CD4-positive, alpha-beta memory T cell (primary cell): ENCODE results near the gene VWF. TPM values are rescaled to one million over a fixed set of nuclear protein-coding genes. Genes with fewer than 3 reads are reported as not detected.

Source experiments
- CTCF ChIA-PET: fragments of 350-600 bp; sonication (Branson Sonifier 250); formaldehyde crosslinking; loops from one replicate; lab custom pipeline; 2021; ENCODE audit warnings: inconsistent platforms; ENCODE audit not compliant: partially characterized antibody; lab: Charles Lee
- POLR2A ChIA-PET: fragments of 350-600 bp; sonication (Branson Sonifier 250); formaldehyde crosslinking; loops from one replicate; lab custom pipeline; 2021; ENCODE audit not compliant: partially characterized antibody; lab: Charles Lee
- DNase-seq, 5 donors: peaks; one replicate each; pipeline versions ENCODE4 v3.0.0 to v3.0.0-alpha.2; 2020 to 2022; ENCODE audit warnings: mixed read lengths in 1 of 5
- H3K27ac ChIP-seq: one replicate; pipeline ENCODE4 v1.7.0; 2013; ENCODE audit warnings: low read depth, low read length
- H3K27me3 ChIP-seq: 2 replicates; pipeline ENCODE4 v1.7.0; 2013; ENCODE audit warnings: mild to moderate bottlenecking, low read length, moderate library complexity; ENCODE audit not compliant: insufficient read depth
- H3K36me3 ChIP-seq: 2 replicates; pipeline ENCODE4 v1.7.0; 2013; ENCODE audit warnings: mild to moderate bottlenecking, low read length, moderate library complexity; ENCODE audit not compliant: insufficient read depth
- H3K4me1 ChIP-seq: 2 replicates; pipeline ENCODE4 v1.7.0; 2013; ENCODE audit warnings: mild to moderate bottlenecking, low read length, moderate library complexity; ENCODE audit not compliant: insufficient read depth
- H3K4me3 ChIP-seq, 2 donors: one replicate each; pipeline ENCODE4 v1.7.0; 2013; ENCODE audit warnings: low read length in 2 of 2, mild to moderate bottlenecking in 1 of 2
- H3K9me3 ChIP-seq, 2 donors: one replicate each; pipeline ENCODE4 v1.7.0; 2013; ENCODE audit warnings: low read length in 2 of 2, control low read depth in 1 of 2; ENCODE audit not compliant: control insufficient read depth in 1 of 2
- H3K27ac Mint-ChIP-seq, 7 donors: one replicate each; pipeline ENCODE4 v1.8.0; 2020 to 2021; ENCODE audit warnings: mixed read lengths in 7 of 7, mild to moderate bottlenecking in 6 of 7, inconsistent platforms in 3 of 7, moderate library complexity in 3 of 7
- H3K27me3 Mint-ChIP-seq, 2 donors: one replicate each; pipeline ENCODE4 v1.8.0; 2020 to 2021; ENCODE audit warnings: mixed read lengths in 2 of 2
- H3K36me3 Mint-ChIP-seq, 2 donors: one replicate each; pipeline ENCODE4 v1.8.0; 2020 to 2021; ENCODE audit warnings: mixed read lengths in 2 of 2, inconsistent platforms in 1 of 2, mild to moderate bottlenecking in 1 of 2
- H3K4me1 Mint-ChIP-seq, 4 donors: one replicate each; pipeline ENCODE4 v1.8.0; 2020 to 2021; ENCODE audit warnings: mixed read lengths in 4 of 4, mild to moderate bottlenecking in 1 of 4
- H3K4me3 Mint-ChIP-seq, 8 donors: one replicate each; pipeline ENCODE4 v1.8.0; 2020 to 2021; ENCODE audit warnings: mixed read lengths in 8 of 8, mild to moderate bottlenecking in 7 of 8, moderate library complexity in 6 of 8, inconsistent platforms in 3 of 8
- H3K9me3 Mint-ChIP-seq, 8 donors: one replicate each; pipeline ENCODE4 v1.8.0; 2020 to 2021; ENCODE audit warnings: mixed read lengths in 8 of 8, mild to moderate bottlenecking in 5 of 8, inconsistent platforms in 3 of 8, moderate library complexity in 1 of 8
- intact Hi-C: fragments of 100-400 bp; cut with micrococcal nuclease; formaldehyde crosslinking; loops from one replicate; pipeline ENCODE4 v1.15.1; 2023
- polyA plus RNA-seq, 2 donors: library from polyadenylated mRNA; unstranded; fragments of 300-500 nt; fragmentation: Illumina TruSeq; gene quantifications; one replicate each; pipeline ENCODE4 v1.2.3, GENCODE V29; 2021
- total RNA-seq, 2 experiments: library from RNA; stranded (reverse); gene quantifications; one replicate each; pipeline ENCODE4 v1.2.3, GENCODE V29; 2021

Gene VWF
- total and polyA plus RNA-seq, 4 experiments from 2014 or later: 0.03 to 0.17 (median 0.15) TPM; not detected in 1

DNA sequence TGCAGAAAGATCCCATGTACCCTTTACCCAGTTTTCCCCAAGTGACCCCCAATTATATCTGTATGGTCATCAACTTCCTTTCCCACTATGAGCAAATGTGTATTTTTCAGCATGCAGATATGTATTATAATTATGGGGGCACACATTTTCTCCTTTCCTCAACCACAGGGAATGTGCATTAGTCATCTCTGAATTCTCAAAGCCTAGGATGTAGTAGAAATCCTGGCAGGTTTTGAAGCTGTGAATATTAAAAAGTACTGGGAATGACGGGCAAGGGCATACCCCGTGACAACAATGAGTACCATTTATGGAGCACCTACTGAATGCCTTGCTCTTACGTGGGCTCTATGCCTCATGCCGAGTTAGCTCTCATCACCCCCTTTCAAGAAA is 71.5 kb downstream of the VWF start:
- Histone ChIP-seq H3K9me3 (no peaks in the 10 kb centered on the region), H3K4me1 (peaks cover 9% of the 10 kb centered on the region), H3K4me3 (no peak overlapping the region), H3K27ac (no peak overlapping the region), H3K27me3 (no peaks in the 10 kb centered on the region), H3K36me3 (no peaks in the 10 kb centered on the region)
- Mint-ChIP-seq H3K9me3 (no peaks in the 10 kb centered on the region), H3K36me3 (no peaks in the 10 kb centered on the region), H3K4me3 (no peak overlapping the region), H3K4me1 (peaks cover 0 to 3% (median 0%) of the 10 kb centered on the region in 4 donors), H3K27me3 (peaks cover 14 to 21% of the 10 kb centered on the region in 2 donors), H3K27ac (no peak overlapping the region)
- intact Hi-C loops: no loop called here
- POLR2A ChIA-PET: no interaction called here
- CTCF ChIA-PET: interaction anchor here (1.2 to 1.9 kb wide), 3 partner anchors 12 to 143 kb away, joined by 3 to 5 read pairs (median 3); no protein-coding TSS in a partner anchor
- DNase-seq: no peak

DNA sequence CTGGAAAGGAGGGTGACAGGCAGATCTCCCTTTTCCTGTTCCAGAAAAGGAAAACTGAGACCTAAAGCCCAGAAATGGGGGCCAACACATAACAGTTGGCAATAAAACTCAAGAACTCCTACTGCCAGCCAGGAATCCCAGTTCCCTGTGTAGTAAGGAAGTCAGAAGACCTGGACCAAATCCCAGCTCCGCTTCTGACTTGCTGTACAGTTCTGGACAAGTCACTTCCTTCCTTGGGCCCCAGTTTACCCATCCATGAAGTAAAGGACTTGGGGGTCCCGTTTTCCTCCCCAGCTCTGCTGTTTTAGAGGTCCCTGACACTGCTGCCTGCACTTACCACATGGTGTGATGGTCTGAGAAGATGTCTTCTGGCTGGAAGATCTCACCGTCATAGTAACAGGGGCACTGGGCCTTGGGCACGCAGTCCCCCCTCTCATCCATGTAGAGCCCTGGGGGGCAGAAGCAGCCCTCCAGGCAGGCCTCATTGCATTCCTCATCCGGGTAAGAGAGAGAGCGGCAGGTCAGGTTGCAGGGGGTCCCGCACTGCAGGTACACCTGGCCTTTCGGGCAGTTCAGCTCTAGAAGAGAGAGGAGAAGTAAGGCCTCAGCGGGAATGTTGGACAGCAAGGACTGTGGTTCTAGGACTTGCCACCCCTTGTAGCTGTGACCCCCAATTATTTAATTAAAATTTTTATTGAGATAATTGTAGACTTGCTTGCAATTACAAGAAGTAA is 72.1 kb downstream of the VWF start:
- CTCF ChIA-PET: interaction anchor here (1.3 kb wide), 1 partner anchor 15 kb away, joined by 3 read pairs; no protein-coding TSS in a partner anchor
- H3K27ac Mint-ChIP-seq: no peak overlapping the region
- H3K27ac ChIP-seq: no peak overlapping the region
- peaks cover 0 to 3% (median 0%) of the 10 kb centered on the region in 4 donors for H3K4me1 Mint-ChIP-seq
- H3K27me3 ChIP-seq: no peaks in the 10 kb centered on the region
- intact Hi-C loops: no loop called here
- H3K4me1 ChIP-seq: peaks cover 9% of the 10 kb centered on the region
- H3K36me3 Mint-ChIP-seq: no peaks in the 10 kb centered on the region
- DNase-seq: no peak
- H3K27me3 Mint-ChIP-seq: peaks cover 14 to 24% of the 10 kb centered on the region in 2 donors
- H3K9me3 Mint-ChIP-seq: no peaks in the 10 kb centered on the region
- no peak overlapping the region for H3K4me3 ChIP-seq
- POLR2A ChIA-PET: no interaction called here
- no peak overlapping the region for H3K4me3 Mint-ChIP-seq
- no peaks in the 10 kb centered on the region for H3K36me3 ChIP-seq
- H3K9me3 ChIP-seq: no peaks in the 10 kb centered on the region

DNA sequence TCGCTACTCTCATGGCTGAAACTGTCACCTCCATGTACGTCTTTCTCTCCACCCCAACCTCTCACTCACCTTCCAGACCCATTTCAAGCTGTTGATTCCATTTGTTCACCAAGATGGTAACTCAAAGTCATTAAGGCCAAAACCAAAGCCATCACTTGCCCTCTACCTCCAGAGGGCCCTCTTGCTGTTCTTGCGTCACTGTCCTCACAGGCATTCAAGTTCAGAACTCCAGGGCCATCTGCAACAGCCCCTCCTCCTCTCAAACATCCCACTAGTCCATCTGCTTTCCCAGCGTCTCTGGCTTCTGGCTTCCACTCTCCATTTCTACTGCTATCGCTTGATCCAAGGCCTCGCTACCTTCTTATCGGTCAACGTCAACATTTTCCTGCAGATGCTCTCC is 74.5 kb downstream of the VWF start:
- no peaks in the 10 kb centered on the region for H3K4me1 Mint-ChIP-seq
- no peak for DNase-seq
- no peaks in the 10 kb centered on the region for H3K27me3 ChIP-seq
- ChIA-PET CTCF (no interaction called here), POLR2A (no interaction called here)
- H3K27me3 Mint-ChIP-seq: peaks cover 8 to 22% of the 10 kb centered on the region in 2 donors
- no peak overlapping the region for H3K27ac Mint-ChIP-seq
- no peaks in the 10 kb centered on the region for H3K4me1 ChIP-seq
- H3K27ac ChIP-seq: no peak overlapping the region
- intact Hi-C loops: no loop called here
- no peaks in the 10 kb centered on the region for H3K9me3 ChIP-seq
- no peaks in the 10 kb centered on the region for H3K9me3 Mint-ChIP-seq
- no peak overlapping the region for H3K4me3 ChIP-seq
- no peaks in the 10 kb centered on the region for H3K36me3 Mint-ChIP-seq
- H3K36me3 ChIP-seq: no peaks in the 10 kb centered on the region
- no peak overlapping the region for H3K4me3 Mint-ChIP-seq

DNA sequence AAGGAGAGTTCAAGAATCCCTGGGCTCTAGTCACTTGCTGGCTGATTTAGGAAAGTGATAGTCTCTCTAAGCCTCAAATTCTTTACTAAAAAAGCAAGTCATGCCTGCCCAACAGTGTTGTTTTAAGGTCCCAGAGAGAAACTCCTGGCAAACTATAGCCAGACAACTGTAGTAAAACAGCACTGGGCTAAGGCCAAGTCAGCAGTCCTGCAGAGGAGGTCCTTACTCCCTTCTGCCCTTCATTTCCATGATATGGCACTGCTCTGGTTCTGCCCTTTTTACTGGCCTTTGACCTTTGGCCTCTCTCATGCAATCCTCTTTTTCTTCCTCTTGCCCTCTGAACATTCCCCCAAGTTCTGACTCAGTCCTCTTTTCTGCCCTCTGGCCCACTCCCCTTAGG is 74.9 kb downstream of the VWF start:
- no peaks in the 10 kb centered on the region for H3K9me3 Mint-ChIP-seq
- H3K4me3 ChIP-seq: no peak overlapping the region
- H3K4me1 ChIP-seq: no peaks in the 10 kb centered on the region
- POLR2A ChIA-PET: no interaction called here
- H3K4me1 Mint-ChIP-seq: no peaks in the 10 kb centered on the region
- DNase-seq: no peak
- no peaks in the 10 kb centered on the region for H3K27me3 ChIP-seq
- no peaks in the 10 kb centered on the region for H3K9me3 ChIP-seq
- no peaks in the 10 kb centered on the region for H3K36me3 ChIP-seq
- H3K27ac ChIP-seq: no peak overlapping the region
- H3K27me3 Mint-ChIP-seq: peaks cover 8 to 23% of the 10 kb centered on the region in 2 donors
- CTCF ChIA-PET: no interaction called here
- H3K27ac Mint-ChIP-seq: no peak overlapping the region
- intact Hi-C loops: no loop called here
- no peak overlapping the region for H3K4me3 Mint-ChIP-seq
- no peaks in the 10 kb centered on the region for H3K36me3 Mint-ChIP-seq

DNA sequence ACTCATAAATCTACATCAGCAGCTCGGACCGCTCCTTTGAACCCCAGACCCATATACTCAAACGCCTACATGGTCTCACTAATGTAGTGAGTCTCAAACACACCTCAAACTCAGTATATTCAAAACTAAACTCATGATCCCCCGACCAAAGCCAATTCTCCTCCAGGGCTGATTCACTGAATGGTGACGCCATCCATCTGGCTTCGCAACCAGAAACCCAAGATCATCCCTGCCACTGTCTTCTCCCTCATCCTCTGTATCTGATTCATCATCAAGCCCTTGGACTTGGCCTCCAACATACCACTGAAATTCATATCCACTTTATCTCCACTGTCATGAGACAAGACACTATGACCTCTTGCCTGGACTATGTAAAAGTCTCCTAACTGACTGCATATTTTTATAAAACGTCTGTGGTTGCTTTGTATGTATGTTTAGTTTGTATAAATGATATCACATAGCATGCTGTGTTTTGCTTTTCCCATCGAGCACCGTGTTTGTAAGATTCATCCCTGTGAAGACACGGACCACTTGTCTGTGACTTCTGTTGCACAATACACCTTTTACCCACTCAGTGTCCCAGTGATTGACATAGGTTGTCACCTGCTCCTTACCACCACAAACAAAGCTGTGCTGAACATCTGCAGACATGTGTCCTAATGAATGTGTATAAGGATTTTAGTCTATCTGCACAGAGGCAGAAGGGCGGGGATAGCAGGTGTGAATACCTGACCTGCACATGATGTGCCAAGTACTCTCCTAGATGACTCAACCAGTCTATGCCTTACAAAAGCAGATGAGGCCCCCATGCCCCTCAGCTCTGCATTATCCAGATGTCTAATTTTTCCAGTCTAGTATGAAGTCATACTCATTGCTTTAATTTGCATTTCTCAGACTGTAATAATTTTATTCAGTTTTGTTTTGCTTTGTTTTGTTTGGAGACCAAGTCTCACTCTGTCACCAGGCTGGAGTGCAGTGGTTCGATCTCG is 76.9 kb downstream of the VWF start:
- no peak overlapping the region for H3K4me3 Mint-ChIP-seq
- H3K27me3 Mint-ChIP-seq: peaks cover 9 to 27% of the 10 kb centered on the region in 2 donors
- Histone ChIP-seq H3K4me1 (no peaks in the 10 kb centered on the region), H3K27me3 (no peaks in the 10 kb centered on the region), H3K36me3 (no peaks in the 10 kb centered on the region), H3K27ac (no peak overlapping the region), H3K4me3 (no peak overlapping the region), H3K9me3 (no peaks in the 10 kb centered on the region)
- no peaks in the 10 kb centered on the region for H3K4me1 Mint-ChIP-seq
- intact Hi-C loops: no loop called here
- ChIA-PET POLR2A (no interaction called here), CTCF (interaction anchor here (1.2 to 1.4 kb wide), 3 partner anchors 9 to 58 kb away, joined by 4 to 7 read pairs (median 5); no protein-coding TSS in a partner anchor)
- H3K36me3 Mint-ChIP-seq: no peaks in the 10 kb centered on the region
- H3K27ac Mint-ChIP-seq: no peak overlapping the region
- H3K9me3 Mint-ChIP-seq: no peaks in the 10 kb centered on the region
- no peak for DNase-seq

DNA sequence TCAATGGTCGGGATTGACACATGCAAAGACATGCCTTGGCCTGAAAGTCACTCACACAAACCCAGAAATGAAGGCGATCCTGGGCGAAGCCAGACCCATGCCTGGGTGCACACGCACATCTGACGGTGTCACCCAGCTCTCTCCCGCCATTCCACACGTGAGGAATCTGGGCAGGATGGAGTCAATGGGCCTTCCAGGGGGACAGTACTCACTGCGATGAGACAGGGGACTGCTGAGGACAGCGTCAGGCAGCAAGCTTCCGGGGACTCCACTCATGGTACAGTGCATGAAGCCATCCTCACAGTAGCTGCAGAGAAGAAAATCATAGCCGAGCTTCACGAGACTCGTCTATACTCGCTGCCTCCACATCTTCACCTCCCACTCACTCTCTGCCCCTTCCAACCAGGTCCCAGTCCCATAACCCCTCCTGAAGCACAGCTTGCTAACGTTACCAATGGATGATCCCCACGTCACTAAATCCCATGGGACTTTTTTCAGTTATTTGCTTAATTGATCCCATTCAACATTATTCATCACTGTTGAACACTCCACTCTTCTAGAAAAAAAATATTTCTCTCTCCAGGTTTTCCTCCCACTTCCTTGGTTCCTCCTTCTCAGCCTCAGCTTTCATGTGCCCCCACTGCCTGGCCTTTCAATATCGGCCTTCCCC is 77.8 kb downstream of the VWF start:
- Histone ChIP-seq H3K27me3 (no peaks in the 10 kb centered on the region), H3K4me3 (no peak overlapping the region), H3K9me3 (no peaks in the 10 kb centered on the region), H3K4me1 (no peaks in the 10 kb centered on the region), H3K27ac (no peak overlapping the region), H3K36me3 (no peaks in the 10 kb centered on the region)
- ChIA-PET POLR2A (no interaction called here), CTCF (interaction anchor here (0.9 to 1.4 kb wide), 5 partner anchors 9 to 63 kb away, joined by 3 to 7 read pairs (median 4); no protein-coding TSS in a partner anchor)
- Mint-ChIP-seq H3K4me1 (no peaks in the 10 kb centered on the region), H3K4me3 (no peak overlapping the region), H3K27ac (no peak overlapping the region), H3K9me3 (no peaks in the 10 kb centered on the region), H3K27me3 (peaks cover 11 to 29% of the 10 kb centered on the region in 2 donors), H3K36me3 (no peaks in the 10 kb centered on the region)
- intact Hi-C loops: no loop called here
- DNase-seq: no peak
